ENCODE results near the gene ZNF444. TPM values are rescaled to one million over a fixed set of nuclear protein-coding genes. Genes with fewer than 3 reads are reported as not detected.
"Not testable (repeated sequence)": the region's sequence is repeated elsewhere in the genome, so short reads cannot be mapped to it uniquely, and the experiment has no call there.

ZNF444 gene
- total RNA-seq, 1 donor from 2014 or later: 47.9 TPM

GRCh38 chr19:56167064-56167578 lies 26.0 kb downstream of the ZNF444 start:
- Mint-ChIP-seq H3K4me1 (ENCODE audit: unreplicated experiment) (no peaks in the 10 kb centered on the region), H3K36me3 (ENCODE audit: unreplicated experiment) (no peaks in the 10 kb centered on the region), H3K27me3 (ENCODE audit: unreplicated experiment) (no peaks in the 10 kb centered on the region), H3K4me3 (ENCODE audit: unreplicated experiment) (no peak overlapping the region), H3K27ac (ENCODE audit: unreplicated experiment) (no peak overlapping the region), H3K9me3 (ENCODE audit: unreplicated experiment) (no peaks in the 10 kb centered on the region)
- no peak for DNase-seq (ENCODE audit: extremely low spot score, unreplicated experiment)
- TF ChIP-seq CTCF (IDR thresholded peaks at IDR 0.05): no peak

GRCh38 chr19:56170261-56170660 lies 29.2 kb downstream of the ZNF444 start:
- TF ChIP-seq CTCF (IDR thresholded peaks at IDR 0.05): no peak
- Mint-ChIP-seq H3K27ac (ENCODE audit: unreplicated experiment) (no peak overlapping the region), H3K36me3 (ENCODE audit: unreplicated experiment) (no peaks in the 10 kb centered on the region), H3K27me3 (ENCODE audit: unreplicated experiment) (no peaks in the 10 kb centered on the region), H3K4me3 (ENCODE audit: unreplicated experiment) (no peak overlapping the region), H3K9me3 (ENCODE audit: unreplicated experiment) (no peaks in the 10 kb centered on the region), H3K4me1 (ENCODE audit: unreplicated experiment) (no peaks in the 10 kb centered on the region)
- no peak for DNase-seq (ENCODE audit: extremely low spot score, unreplicated experiment)

GRCh38 chr19:56174086-56174485 lies 33.0 kb downstream of the ZNF444 start:
- Mint-ChIP-seq H3K27me3 (ENCODE audit: unreplicated experiment) (no peaks in the 10 kb centered on the region), H3K27ac (ENCODE audit: unreplicated experiment) (no peak overlapping the region), H3K4me3 (ENCODE audit: unreplicated experiment) (no peak overlapping the region), H3K9me3 (ENCODE audit: unreplicated experiment) (no peaks in the 10 kb centered on the region), H3K36me3 (ENCODE audit: unreplicated experiment) (no peaks in the 10 kb centered on the region), H3K4me1 (ENCODE audit: unreplicated experiment) (no peaks in the 10 kb centered on the region)
- TF ChIP-seq CTCF (IDR thresholded peaks at IDR 0.05): no peak
- no peak for DNase-seq (ENCODE audit: extremely low spot score, unreplicated experiment)

- H3K27me3 Mint-ChIP-seq (ENCODE audit: unreplicated experiment): no peaks in the 10 kb centered on the region
- H3K27ac Mint-ChIP-seq (ENCODE audit: unreplicated experiment): no peak overlapping the region
- TF ChIP-seq CTCF (IDR thresholded peaks at IDR 0.05): no peak
- H3K9me3 Mint-ChIP-seq (ENCODE audit: unreplicated experiment): no peaks in the 10 kb centered on the region
- DNase-seq (ENCODE audit: extremely low spot score, unreplicated experiment): no peak
- no peaks in the 10 kb centered on the region for H3K36me3 Mint-ChIP-seq (ENCODE audit: unreplicated experiment)
- H3K4me3 Mint-ChIP-seq (ENCODE audit: unreplicated experiment): no peak overlapping the region
- H3K4me1 Mint-ChIP-seq (ENCODE audit: unreplicated experiment): no peaks in the 10 kb centered on the region
Measured at GRCh38 chr19:56174550-56174949, 33.5 kb downstream of the ZNF444 start.

GRCh38 chr19:56175861-56176307 lies 34.8 kb downstream of the ZNF444 start, which contains the start of gene GALP:
GALP (plus strand) TSS chr19:56176008; CDS start chr19:56177109, 1,101 bp downstream.
- not testable (repeated sequence) for H3K4me3 Mint-ChIP-seq (ENCODE audit: unreplicated experiment); H3K4me1 Mint-ChIP-seq (ENCODE audit: unreplicated experiment); H3K27me3 Mint-ChIP-seq (ENCODE audit: unreplicated experiment); H3K27ac Mint-ChIP-seq (ENCODE audit: unreplicated experiment); DNase-seq (ENCODE audit: extremely low spot score, unreplicated experiment); H3K36me3 Mint-ChIP-seq (ENCODE audit: unreplicated experiment); H3K9me3 Mint-ChIP-seq (ENCODE audit: unreplicated experiment)

GRCh38 chr19:56176310-56176709 lies 35.2 kb downstream of the ZNF444 start:
- H3K27ac Mint-ChIP-seq (ENCODE audit: unreplicated experiment); H3K9me3 Mint-ChIP-seq (ENCODE audit: unreplicated experiment); H3K27me3 Mint-ChIP-seq (ENCODE audit: unreplicated experiment); DNase-seq (ENCODE audit: extremely low spot score, unreplicated experiment); H3K36me3 Mint-ChIP-seq (ENCODE audit: unreplicated experiment); H3K4me1 Mint-ChIP-seq (ENCODE audit: unreplicated experiment); H3K4me3 Mint-ChIP-seq (ENCODE audit: unreplicated experiment): not testable (repeated sequence)

Data from osteocyte (in vitro differentiated cells).